ENCODE results near the gene RAD51. TPM values are rescaled to one million over a fixed set of nuclear protein-coding genes. Genes with fewer than 3 reads are reported as not detected.

RAD51 gene
- polyA plus RNA-seq, 3 donors = 0.28 to 0.61 TPM; not detected in 1

DNA sequence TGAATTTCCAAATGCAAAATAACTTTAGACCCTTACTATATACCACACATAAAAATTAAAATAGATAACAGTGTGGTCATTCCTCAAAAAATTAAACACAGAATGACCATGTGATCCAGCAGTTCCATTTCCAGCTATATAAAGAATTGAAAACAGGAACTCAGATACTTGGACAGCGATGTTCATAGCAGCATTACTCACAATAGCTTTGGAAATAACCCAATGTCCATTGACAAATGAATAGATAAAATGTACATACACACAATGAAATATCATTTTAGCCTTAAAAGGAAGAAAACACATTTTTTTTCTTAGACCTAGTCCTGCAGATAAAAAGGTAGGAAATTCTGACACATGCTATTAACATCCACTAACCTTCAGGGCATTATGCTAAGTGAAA is 26.7 kb downstream of the RAD51 start:
- H2AFZ ChIP-seq (ENCODE audit: insufficient read depth, low read depth, low read length, poor library complexity, severe bottlenecking) = no peak overlapping the region
- H3K4me2 ChIP-seq (replicated peaks; ENCODE audit: extremely low read depth, low read length, poor library complexity, severe bottlenecking) = no peak overlapping the region
- no peaks in the 10 kb centered on the region for H4K20me1 ChIP-seq (ENCODE audit: insufficient read depth, low read length)
- peaks cover 0 to 65% of the 10 kb centered on the region in 2 donors for H3K36me3 ChIP-seq (replicated peaks in 1 of 2; ENCODE audit: control insufficient read depth in 1 of 2, insufficient read depth in 2 of 2, low read length in 2 of 2)
- H3K36me3 Mint-ChIP-seq = peaks cover 19 to 48% of the 10 kb centered on the region in 2 donors
- H3K9ac ChIP-seq (ENCODE audit: insufficient read depth, low read length, poor library complexity, severe bottlenecking) = no peak overlapping the region
- H3K27ac ChIP-seq (ENCODE audit: low read depth in 1 of 2, low read length in 2 of 2) = no peak overlapping the region
- H3K4me3 Mint-ChIP-seq = no peak overlapping the region
- WGBS (ENCODE audit: insufficient coverage) = no CpG with 5 or more reads among the region's 1 CpG
- H3K27me3 ChIP-seq (ENCODE audit: control insufficient read depth in 2 of 2, insufficient read depth in 2 of 2, low read length in 2 of 2) = no peaks in the 10 kb centered on the region
- no peak for DNase-seq
- TF ChIP-seq, protein P1, sequence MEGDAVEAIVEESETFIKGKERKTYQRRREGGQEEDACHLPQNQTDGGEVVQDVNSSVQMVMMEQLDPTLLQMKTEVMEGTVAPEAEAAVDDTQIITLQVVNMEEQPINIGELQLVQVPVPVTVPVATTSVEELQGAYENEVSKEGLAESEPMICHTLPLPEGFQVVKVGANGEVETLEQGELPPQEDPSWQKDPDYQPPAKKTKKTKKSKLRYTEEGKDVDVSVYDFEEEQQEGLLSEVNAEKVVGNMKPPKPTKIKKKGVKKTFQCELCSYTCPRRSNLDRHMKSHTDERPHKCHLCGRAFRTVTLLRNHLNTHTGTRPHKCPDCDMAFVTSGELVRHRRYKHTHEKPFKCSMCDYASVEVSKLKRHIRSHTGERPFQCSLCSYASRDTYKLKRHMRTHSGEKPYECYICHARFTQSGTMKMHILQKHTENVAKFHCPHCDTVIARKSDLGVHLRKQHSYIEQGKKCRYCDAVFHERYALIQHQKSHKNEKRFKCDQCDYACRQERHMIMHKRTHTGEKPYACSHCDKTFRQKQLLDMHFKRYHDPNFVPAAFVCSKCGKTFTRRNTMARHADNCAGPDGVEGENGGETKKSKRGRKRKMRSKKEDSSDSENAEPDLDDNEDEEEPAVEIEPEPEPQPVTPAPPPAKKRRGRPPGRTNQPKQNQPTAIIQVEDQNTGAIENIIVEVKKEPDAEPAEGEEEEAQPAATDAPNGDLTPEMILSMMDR (IDR thresholded peaks at IDR 0.05) = no peak
- H3K9me3 ChIP-seq (replicated peaks in 1 of 2; ENCODE audit: control insufficient read depth in 1 of 2, insufficient read depth in 1 of 2, low read length in 2 of 2) = no peaks in the 10 kb centered on the region
- no peaks in the 10 kb centered on the region for H3K79me2 ChIP-seq (ENCODE audit: insufficient read depth, low read length)
- no peak overlapping the region for H3K27ac Mint-ChIP-seq
- no peak overlapping the region for H3K4me3 ChIP-seq (replicated peaks in 1 of 3; ENCODE audit: low read depth in 2 of 3, low read length in 3 of 3)
- no peaks in the 10 kb centered on the region for H3K4me1 Mint-ChIP-seq
- intact Hi-C loops (cut with micrococcal nuclease) = no loop called here
- H3K27me3 Mint-ChIP-seq (ENCODE audit: low read depth in 3 of 3) = no peaks in the 10 kb centered on the region
- no peaks in the 10 kb centered on the region for H3K4me1 ChIP-seq (ENCODE audit: control insufficient read depth in 1 of 2, insufficient read depth in 2 of 2, low read length in 2 of 2)
- no peaks in the 10 kb centered on the region for H3K9me3 Mint-ChIP-seq

DNA sequence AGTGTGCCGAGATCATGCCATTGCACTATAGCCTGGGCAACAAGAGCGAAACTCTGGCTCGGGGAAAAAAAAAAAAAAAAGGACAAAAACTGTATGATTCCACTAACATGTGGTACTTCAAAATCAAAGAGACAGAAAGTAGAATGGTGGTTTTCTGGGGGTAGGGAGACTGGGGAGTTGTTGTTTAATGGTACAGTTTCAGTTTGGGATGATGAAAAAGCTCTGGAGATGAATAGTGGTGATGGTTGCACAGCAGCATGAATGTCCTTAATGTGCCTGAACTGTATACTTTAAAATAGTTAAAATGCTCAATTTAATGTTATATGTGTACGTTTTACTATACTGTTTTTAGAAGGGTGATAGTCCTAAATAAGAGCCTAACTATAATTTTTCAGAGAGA is 27.4 kb downstream of the RAD51 start:
- no peaks in the 10 kb centered on the region for H3K27me3 ChIP-seq (ENCODE audit: control insufficient read depth in 2 of 2, insufficient read depth in 2 of 2, low read length in 2 of 2)
- no peak overlapping the region for H3K9ac ChIP-seq (ENCODE audit: insufficient read depth, low read length, poor library complexity, severe bottlenecking)
- Mint-ChIP-seq H3K36me3 (peaks cover 19 to 50% of the 10 kb centered on the region in 2 donors), H3K4me3 (no peak overlapping the region), H3K4me1 (no peaks in the 10 kb centered on the region), H3K27me3 (ENCODE audit: low read depth in 3 of 3) (no peaks in the 10 kb centered on the region), H3K9me3 (no peaks in the 10 kb centered on the region), H3K27ac (peak overlapping the region in 3 of 7 donors; percentile 11 to 43 (median 15))
- 100% methylated on average over 1 of the region's 4 CpGs for WGBS (ENCODE audit: insufficient coverage)
- no peak overlapping the region for H3K27ac ChIP-seq (ENCODE audit: low read depth in 1 of 2, low read length in 2 of 2)
- TF ChIP-seq, protein P1 (IDR thresholded peaks at IDR 0.05) = no peak
- no peak overlapping the region for H3K4me3 ChIP-seq (replicated peaks in 1 of 3; ENCODE audit: low read depth in 2 of 3, low read length in 3 of 3)
- peaks cover 0 to 65% of the 10 kb centered on the region in 2 donors for H3K36me3 ChIP-seq (replicated peaks in 1 of 2; ENCODE audit: control insufficient read depth in 1 of 2, insufficient read depth in 2 of 2, low read length in 2 of 2)
- H2AFZ ChIP-seq (ENCODE audit: insufficient read depth, low read depth, low read length, poor library complexity, severe bottlenecking) = no peak overlapping the region
- no peaks in the 10 kb centered on the region for H3K9me3 ChIP-seq (replicated peaks in 1 of 2; ENCODE audit: control insufficient read depth in 1 of 2, insufficient read depth in 1 of 2, low read length in 2 of 2)
- no peaks in the 10 kb centered on the region for H3K79me2 ChIP-seq (ENCODE audit: insufficient read depth, low read length)
- H4K20me1 ChIP-seq (ENCODE audit: insufficient read depth, low read length) = no peaks in the 10 kb centered on the region
- no peaks in the 10 kb centered on the region for H3K4me1 ChIP-seq (ENCODE audit: control insufficient read depth in 1 of 2, insufficient read depth in 2 of 2, low read length in 2 of 2)
- DNase-seq = no peak
- intact Hi-C loops (cut with micrococcal nuclease) = no loop called here
- no peak overlapping the region for H3K4me2 ChIP-seq (replicated peaks; ENCODE audit: extremely low read depth, low read length, poor library complexity, severe bottlenecking)

Measured in CD14-positive monocyte (primary cell).